ENCODE results near the gene RIPOR2. TPM values are rescaled to one million over a fixed set of nuclear protein-coding genes. Genes with fewer than 3 reads are reported as not detected.

Gene RIPOR2
- total and polyA plus RNA-seq, 2 of the 13 experiments (the other 11 are each of a cell fraction or from before 2014, with no cell fraction given): 0.02 to 0.05 TPM

GRCh38 chr6:24901698-24902328, 33.9 kb downstream of the RIPOR2 start:
- CTCF ChIA-PET (ENCODE audit: low intra/inter-chr PET ratio, low total read pairs): no interaction called here
- H3K4me2 ChIP-seq (ENCODE audit: low read depth, low read length): no peak overlapping the region

GRCh38 chr6:24900917-24901697, 34.7 kb downstream of the RIPOR2 start:
- H3K9me3 ChIP-seq (ENCODE audit: low read length): no peaks in the 10 kb centered on the region
- ChIA-PET CTCF (ENCODE audit: low intra/inter-chr PET ratio, low total read pairs) (no interaction called here), POLR2A (no interaction called here)
- in situ Hi-C loops (cut with HindIII; ENCODE audit: extremely low pct_ligation_motif_present, low pct_unique_long_range_greater_than_20kb): no loop called here
- WGBS (ENCODE audit: low lambda C conversion rate): 8% methylated on average over 6 of the region's 6 CpGs
- intact Hi-C loops (cut with micrococcal nuclease; ENCODE audit: unreplicated experiment): no loop called here
- no peak overlapping the region for H3K4me3 ChIP-seq (replicated peaks in 1 of 3; ENCODE audit: insufficient read depth in 1 of 3, low read depth in 2 of 3, low read length in 3 of 3)
- peaks cover 0 to 25% of the 10 kb centered on the region in 2 experiments; a peak in 2 of 5 replicates for H3K27me3 ChIP-seq (ENCODE audit: control insufficient read depth in 1 of 2, insufficient read depth in 2 of 2, low read length in 2 of 2)
- BruUV-seq (replicated peaks): no TSS peak
- H4K20me1 ChIP-seq (ENCODE audit: insufficient read depth, low read length): no peaks in the 10 kb centered on the region
- FAIRE-seq (no peak), ATAC-seq (no peak), DNase-seq (ENCODE audit: low spot score) (no peak)
- H3K27ac ChIP-seq (ENCODE audit: extremely low read length, insufficient read depth, low read length): no peak overlapping the region
- H2AFZ ChIP-seq (ENCODE audit: low read length): no peak overlapping the region
- H3K79me2 ChIP-seq (ENCODE audit: insufficient read depth, low read length): no peaks in the 10 kb centered on the region
- no peaks in the 10 kb centered on the region for H3K36me3 ChIP-seq (replicated peaks in 1 of 2; ENCODE audit: control insufficient read depth in 1 of 2, insufficient read depth in 2 of 2, low read length in 2 of 2)
- H3K4me1 ChIP-seq (ENCODE audit: insufficient read depth, low read length): no peaks in the 10 kb centered on the region
- no peak overlapping the region for H3K9ac ChIP-seq (ENCODE audit: insufficient read depth, low read depth, low read length)
- H3K4me2 ChIP-seq (ENCODE audit: low read depth, low read length): no peak overlapping the region
- TF ChIP-seq MAX (IDR thresholded peaks at IDR 0.05): no peak
- TF ChIP-seq ZNF263 (CRISPR knock-in tag; IDR thresholded peaks at IDR 0.05): no peak
- TF ChIP-seq ATF1 (CRISPR knock-in tag; IDR thresholded peaks at IDR 0.05): no peak
- no peak for TF ChIP-seq ZNF414 (CRISPR knock-in tag; IDR thresholded peaks at IDR 0.05)
- TF ChIP-seq GFI1 (CRISPR knock-in tag; IDR thresholded peaks at IDR 0.05; ENCODE audit: borderline replicate concordance): no peak
- TF ChIP-seq CSRNP2 (CRISPR knock-in tag; conservative IDR thresholded peaks at IDR 0.05; ENCODE audit: low read depth): no peak
- no peak for TF ChIP-seq SNRNP70 (IDR thresholded peaks at IDR 0.05; ENCODE audit: low read depth, low read length)
- TF ChIP-seq JUNB (CRISPR knock-in tag; IDR thresholded peaks at IDR 0.05; ENCODE audit: borderline replicate concordance): no peak
- no peak for TF ChIP-seq CBX5 (CRISPR knock-in tag; IDR thresholded peaks at IDR 0.05; ENCODE audit: borderline replicate concordance)

More at GRCh38 chr6:24901698-24902328, 33.9 kb downstream of the RIPOR2 start:
- Histone ChIP-seq H3K36me3 (replicated peaks in 1 of 2; ENCODE audit: control insufficient read depth in 1 of 2, insufficient read depth in 2 of 2, low read length in 2 of 2) (no peaks in the 10 kb centered on the region), H3K79me2 (ENCODE audit: insufficient read depth, low read length) (no peaks in the 10 kb centered on the region), H3K9ac (ENCODE audit: insufficient read depth, low read depth, low read length) (no peak overlapping the region), H2AFZ (ENCODE audit: low read length) (no peak overlapping the region), H3K27me3 (ENCODE audit: control insufficient read depth in 1 of 2, insufficient read depth in 2 of 2, low read length in 2 of 2) (peaks cover 0 to 30% of the 10 kb centered on the region in 2 experiments; a peak in 2 of 5 replicates), H3K4me3 (replicated peaks in 1 of 3; ENCODE audit: insufficient read depth in 1 of 3, low read depth in 2 of 3, low read length in 3 of 3) (no peak overlapping the region), H3K27ac (ENCODE audit: extremely low read length, insufficient read depth, low read length) (no peak overlapping the region), H3K9me3 (ENCODE audit: low read length) (no peaks in the 10 kb centered on the region), H4K20me1 (ENCODE audit: insufficient read depth, low read length) (no peaks in the 10 kb centered on the region), H3K4me1 (ENCODE audit: insufficient read depth, low read length) (no peaks in the 10 kb centered on the region)
- intact Hi-C loops (cut with micrococcal nuclease; ENCODE audit: unreplicated experiment): no loop called here
- TF ChIP-seq, protein P1, sequence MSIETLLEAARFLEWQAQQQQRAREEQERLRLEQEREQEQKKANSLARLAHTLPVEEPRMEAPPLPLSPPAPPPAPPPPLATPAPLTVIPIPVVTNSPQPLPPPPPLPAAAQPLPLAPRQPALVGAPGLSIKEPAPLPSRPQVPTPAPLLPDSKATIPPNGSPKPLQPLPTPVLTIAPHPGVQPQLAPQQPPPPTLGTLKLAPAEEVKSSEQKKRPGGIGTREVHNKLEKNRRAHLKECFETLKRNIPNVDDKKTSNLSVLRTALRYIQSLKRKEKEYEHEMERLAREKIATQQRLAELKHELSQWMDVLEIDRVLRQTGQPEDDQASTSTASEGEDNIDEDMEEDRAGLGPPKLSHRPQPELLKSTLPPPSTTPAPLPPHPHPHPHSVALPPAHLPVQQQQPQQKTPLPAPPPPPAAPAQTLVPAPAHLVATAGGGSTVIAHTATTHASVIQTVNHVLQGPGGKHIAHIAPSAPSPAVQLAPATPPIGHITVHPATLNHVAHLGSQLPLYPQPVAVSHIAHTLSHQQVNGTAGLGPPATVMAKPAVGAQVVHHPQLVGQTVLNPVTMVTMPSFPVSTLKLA (IDR thresholded peaks at IDR 0.05): no peak
- TF ChIP-seq RNF2 (conservative IDR thresholded peaks at IDR 0.05; ENCODE audit: low read depth): 0 out of 2 replicates have a peak, but pooled peaks have one; percentile 33
- in situ Hi-C loops (cut with HindIII; ENCODE audit: extremely low pct_ligation_motif_present, low pct_unique_long_range_greater_than_20kb): no loop called here
- no TSS peak for BruUV-seq (replicated peaks)
- no peak for FAIRE-seq
- no peak for DNase-seq (ENCODE audit: low spot score)
- POLR2A ChIA-PET: no interaction called here
- ATAC-seq: no peak
- WGBS (ENCODE audit: low lambda C conversion rate): 52% methylated on average over 9 of the region's 9 CpGs
